Glutamatergic neuron (in vitro differentiated cells): ENCODE data around the gene EGLN3. TPM values are rescaled to one million over a fixed set of nuclear protein-coding genes. Genes with fewer than 3 reads are reported as not detected.

ENCODE experiments used
- DNase-seq: peaks from one replicate; pipeline ENCODE4 v3.0.0; 2022
- H3K27ac Mint-ChIP-seq: one replicate; pipeline ENCODE4 v1.8.0; 2020; ENCODE audit warnings: mild to moderate bottlenecking, mixed read lengths, inconsistent platforms; ENCODE audit not compliant: unreplicated experiment
- H3K27me3 Mint-ChIP-seq: one replicate; pipeline ENCODE4 v1.8.0; 2020; ENCODE audit warnings: mild to moderate bottlenecking, moderate library complexity, mixed read lengths, inconsistent platforms; ENCODE audit not compliant: unreplicated experiment
- H3K36me3 Mint-ChIP-seq: one replicate; pipeline ENCODE4 v1.8.0; 2020; ENCODE audit warnings: mild to moderate bottlenecking, mixed read lengths, inconsistent platforms; ENCODE audit not compliant: unreplicated experiment
- H3K4me1 Mint-ChIP-seq: one replicate; pipeline ENCODE4 v1.8.0; 2020; ENCODE audit warnings: mild to moderate bottlenecking, low read depth, mixed read lengths, inconsistent platforms; ENCODE audit not compliant: unreplicated experiment
- H3K4me3 Mint-ChIP-seq: one replicate; pipeline ENCODE4 v1.8.0; 2020; ENCODE audit warnings: mild to moderate bottlenecking, mixed read lengths, inconsistent platforms; ENCODE audit not compliant: unreplicated experiment
- H3K9me3 Mint-ChIP-seq: one replicate; pipeline ENCODE4 v1.8.0; 2020; ENCODE audit warnings: mild to moderate bottlenecking, moderate library complexity, mixed read lengths, inconsistent platforms; ENCODE audit not compliant: unreplicated experiment
- long read RNA-seq: library from polyadenylated mRNA; unstranded; transcript quantifications from one replicate; pipeline ENCODE4 v2.0.0, GENCODE V29; 2020; ENCODE audit not compliant: unreplicated experiment
- total RNA-seq: library from RNA; stranded (reverse); fragmentation: NEBNext Ultra II Directional; extraction: Animal tissue kit (Norgen Biotek cat#: 25700); gene quantifications from one replicate; pipeline ENCODE4 v1.2.1, GENCODE V29; 2021; ENCODE audit not compliant: unreplicated experiment
- TF ChIP-seq, protein P1 (sequence below): fragments of 200-600 bp; sonication (generic); IDR thresholded peaks from one replicate; pipeline ENCODE4 v1.5.0; 2021; ENCODE audit not compliant: partially characterized antibody, unreplicated experiment

Gene EGLN3
- total RNA-seq, result 1.9 TPM
- long read RNA-seq, result 0 reads

DNA sequence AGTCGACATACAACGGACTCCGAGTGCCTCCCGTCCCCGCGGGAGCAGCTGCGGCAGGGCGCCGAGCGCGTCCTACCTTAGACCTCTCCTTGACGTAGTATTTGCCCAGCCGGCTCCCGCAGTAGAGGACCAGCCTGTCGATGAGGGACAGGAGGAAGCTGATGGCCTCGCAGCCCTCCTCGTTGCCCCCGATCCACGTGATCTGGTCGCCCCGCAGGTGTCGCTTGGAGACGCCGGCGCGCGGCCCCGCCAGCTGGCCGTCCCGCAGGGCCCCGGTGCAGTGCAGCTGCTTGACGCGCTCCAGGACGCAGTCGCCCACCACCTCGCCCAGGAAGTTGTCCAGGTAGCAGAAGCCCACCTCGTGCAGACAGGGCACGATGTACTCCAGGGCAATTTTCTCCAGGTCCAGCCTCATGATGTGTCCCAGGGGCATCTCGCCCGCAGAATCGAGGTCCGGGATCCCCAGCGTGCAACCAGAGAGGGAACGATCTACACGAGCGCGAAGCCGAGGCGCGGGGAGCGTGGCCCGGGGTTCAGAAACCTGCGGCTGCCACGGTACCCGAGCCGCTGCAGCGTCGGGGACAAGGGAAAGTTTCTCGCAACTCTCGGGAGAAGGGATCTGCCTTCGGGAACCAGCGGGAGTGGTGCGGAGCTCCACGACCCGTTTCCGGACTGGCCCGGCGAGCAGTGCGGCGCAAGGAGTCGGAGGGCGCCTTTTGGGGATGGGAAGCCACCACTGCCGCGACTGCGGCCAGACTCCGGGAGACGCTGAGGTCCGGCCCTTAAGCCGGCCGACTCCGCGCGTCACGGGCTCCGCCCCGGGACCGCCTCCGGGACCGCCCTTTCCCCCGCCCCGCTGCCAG is at the start of gene EGLN3:
Gene EGLN3 (minus strand): TSS at position 755 of the 863 bp plus-strand sequence. CDS start 322 bp downstream, at position 433.
- Mint-ChIP-seq H3K4me1 (peaks cover 8% of the 10 kb centered on the region), H3K36me3 (no peaks in the 10 kb centered on the region), H3K9me3 (peaks cover 2% of the 10 kb centered on the region), H3K4me3 (peak within 1 kb of the TSS; percentile 92), H3K27me3 (peaks cover 5% of the 10 kb centered on the region), H3K27ac (no peak within 1 kb of the TSS)
- DNase-seq, result peak; percentile 88
- TF ChIP-seq, protein P1, sequence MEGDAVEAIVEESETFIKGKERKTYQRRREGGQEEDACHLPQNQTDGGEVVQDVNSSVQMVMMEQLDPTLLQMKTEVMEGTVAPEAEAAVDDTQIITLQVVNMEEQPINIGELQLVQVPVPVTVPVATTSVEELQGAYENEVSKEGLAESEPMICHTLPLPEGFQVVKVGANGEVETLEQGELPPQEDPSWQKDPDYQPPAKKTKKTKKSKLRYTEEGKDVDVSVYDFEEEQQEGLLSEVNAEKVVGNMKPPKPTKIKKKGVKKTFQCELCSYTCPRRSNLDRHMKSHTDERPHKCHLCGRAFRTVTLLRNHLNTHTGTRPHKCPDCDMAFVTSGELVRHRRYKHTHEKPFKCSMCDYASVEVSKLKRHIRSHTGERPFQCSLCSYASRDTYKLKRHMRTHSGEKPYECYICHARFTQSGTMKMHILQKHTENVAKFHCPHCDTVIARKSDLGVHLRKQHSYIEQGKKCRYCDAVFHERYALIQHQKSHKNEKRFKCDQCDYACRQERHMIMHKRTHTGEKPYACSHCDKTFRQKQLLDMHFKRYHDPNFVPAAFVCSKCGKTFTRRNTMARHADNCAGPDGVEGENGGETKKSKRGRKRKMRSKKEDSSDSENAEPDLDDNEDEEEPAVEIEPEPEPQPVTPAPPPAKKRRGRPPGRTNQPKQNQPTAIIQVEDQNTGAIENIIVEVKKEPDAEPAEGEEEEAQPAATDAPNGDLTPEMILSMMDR, result no peak

DNA sequence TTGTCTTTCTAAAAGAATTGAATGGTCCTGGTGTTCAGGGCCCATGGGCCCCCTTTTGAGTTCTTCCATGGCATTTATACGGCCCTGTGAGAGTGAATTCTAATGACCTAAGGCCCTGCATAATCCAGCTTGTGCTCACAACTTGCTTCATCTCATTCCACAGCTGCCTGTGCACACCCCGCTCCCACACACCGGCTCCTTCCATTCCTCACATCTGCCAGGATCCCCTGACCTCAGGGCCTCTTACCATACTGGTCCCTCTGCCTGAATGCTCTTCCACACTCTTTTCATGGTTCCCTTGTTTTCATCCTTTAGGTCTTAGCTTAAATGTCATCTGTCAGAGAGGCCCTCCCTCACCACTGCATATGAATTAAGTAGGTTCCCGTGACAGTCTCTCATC is 49.5 kb upstream of the EGLN3 start:
- Mint-ChIP-seq H3K4me1 (no peaks in the 10 kb centered on the region), H3K9me3 (no peaks in the 10 kb centered on the region), H3K27me3 (no peaks in the 10 kb centered on the region), H3K4me3 (no peak overlapping the region), H3K36me3 (no peaks in the 10 kb centered on the region), H3K27ac (no peak overlapping the region)
- DNase-seq, result no peak
- TF ChIP-seq, protein P1, result no peak

DNA sequence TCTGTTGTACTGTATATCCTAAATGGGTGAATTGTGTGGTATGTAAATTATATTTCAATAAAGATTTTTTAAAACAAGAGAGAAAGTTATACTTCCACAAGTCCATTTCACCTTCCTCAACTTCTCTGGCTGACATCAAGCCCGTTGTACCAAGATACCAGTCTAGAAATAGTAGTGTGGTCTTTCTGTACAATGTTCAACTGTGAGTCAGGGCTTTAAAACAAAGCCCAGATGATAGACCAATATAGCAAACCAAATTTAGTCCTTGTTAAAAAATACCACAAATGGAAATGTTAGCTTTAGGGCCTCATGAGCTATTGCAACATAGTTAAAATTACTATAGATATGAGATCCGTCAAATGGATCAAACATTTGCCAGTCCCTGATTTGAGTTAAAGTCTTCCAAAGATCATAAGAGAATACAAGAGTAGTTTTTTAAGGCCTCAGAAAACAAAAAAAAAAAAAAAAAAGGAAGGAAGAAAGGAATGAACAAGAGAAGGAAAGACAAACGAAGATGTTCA is 49.0 kb upstream of the EGLN3 start:
- Mint-ChIP-seq H3K4me3 (no peak overlapping the region), H3K27ac (no peak overlapping the region), H3K36me3 (no peaks in the 10 kb centered on the region), H3K4me1 (no peaks in the 10 kb centered on the region), H3K27me3 (no peaks in the 10 kb centered on the region), H3K9me3 (no peaks in the 10 kb centered on the region)
- TF ChIP-seq, protein P1, result no peak
- DNase-seq, result no peak

DNA sequence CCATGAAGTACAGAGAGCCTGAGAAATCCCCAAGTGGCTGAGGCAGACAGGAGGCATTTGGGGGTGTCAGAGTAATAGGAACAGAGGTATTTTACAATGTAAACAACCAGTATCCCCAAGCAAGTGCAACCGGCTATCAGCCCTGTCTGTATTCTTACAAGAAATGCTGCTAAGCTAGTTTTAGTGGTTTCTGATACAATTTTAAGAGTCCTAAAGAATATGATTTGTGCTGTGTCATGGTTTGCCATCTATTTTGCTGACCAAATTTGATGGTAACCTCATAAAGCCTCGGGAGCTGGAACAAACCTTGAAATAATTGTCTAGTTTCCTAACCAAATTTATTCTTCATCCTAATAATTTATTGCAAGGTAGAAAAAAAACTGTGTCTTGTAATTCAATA is 46.7 kb upstream of the EGLN3 start:
- Mint-ChIP-seq H3K27me3 (no peaks in the 10 kb centered on the region), H3K27ac (no peak overlapping the region), H3K4me1 (no peaks in the 10 kb centered on the region), H3K36me3 (no peaks in the 10 kb centered on the region), H3K4me3 (no peak overlapping the region), H3K9me3 (no peaks in the 10 kb centered on the region)
- no peak for DNase-seq
- TF ChIP-seq, protein P1, result no peak

DNA sequence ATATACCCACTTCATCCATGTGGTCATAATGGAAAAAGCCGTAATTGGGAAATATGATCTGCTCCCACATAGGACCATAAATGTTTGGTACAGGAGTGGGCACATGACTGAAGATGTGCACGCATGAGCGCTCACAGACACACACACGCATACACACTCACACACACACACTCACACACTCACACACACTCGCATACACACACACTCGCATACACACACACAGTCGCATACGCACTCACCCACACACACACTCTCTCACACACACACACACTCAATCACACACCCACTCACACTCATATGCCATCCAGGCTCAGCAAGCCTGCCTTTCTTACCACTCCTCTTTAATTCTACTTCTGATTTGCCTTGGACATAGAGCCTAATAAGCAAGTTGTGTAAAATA is 45.6 kb upstream of the EGLN3 start:
- no peak for DNase-seq
- H3K4me3 Mint-ChIP-seq, result no peak overlapping the region
- TF ChIP-seq, protein P1, result no peak
- no peaks in the 10 kb centered on the region for H3K36me3 Mint-ChIP-seq
- H3K4me1 Mint-ChIP-seq, result no peaks in the 10 kb centered on the region
- H3K9me3 Mint-ChIP-seq, result no peaks in the 10 kb centered on the region
- no peak overlapping the region for H3K27ac Mint-ChIP-seq
- peaks cover 4% of the 10 kb centered on the region for H3K27me3 Mint-ChIP-seq
